GM12891 (cell line): ENCODE data around the gene DSCAM.

Experiments
- POLR2A ChIP-seq: IDR thresholded peaks from 2 replicates; pipeline ENCODE4 v1.6.1; 2011; ENCODE audit warnings: low read depth, low read length, control low read depth
- POLR2AphosphoS5 ChIP-seq: IDR thresholded peaks from 2 replicates; pipeline ENCODE4 v1.6.1; 2011; ENCODE audit warnings: low read depth, low read length, control low read depth
- POU2F2 ChIP-seq: IDR thresholded peaks from 2 replicates; pipeline ENCODE4 v1.6.1; 2011; ENCODE audit warnings: low read depth, mild to moderate bottlenecking, control low read depth, low read length, moderate library complexity
- SPI1 ChIP-seq: IDR thresholded peaks from 2 replicates; pipeline ENCODE4 v1.6.1; 2011; ENCODE audit warnings: low read depth, low read length, control low read depth
- TAF1 ChIP-seq: IDR thresholded peaks from 2 replicates; pipeline ENCODE4 v1.6.1; 2011; ENCODE audit warnings: low read depth, low read length, control low read depth

- TF ChIP-seq POLR2AphosphoS5 (no peak), SPI1 (no peak), POLR2A (no peak), TAF1 (no peak), POU2F2 (no peak)
Observed at GRCh38 chr21:40634141-40634540, 212.8 kb downstream of the DSCAM start.
